Calu3 (cell line): ENCODE measurements around the gene GPR32. TPM values are rescaled to one million over a fixed set of nuclear protein-coding genes. Genes with fewer than 3 reads are reported as not detected.
"Not testable (repeated sequence)": the region's sequence is repeated elsewhere in the genome, so short reads cannot be mapped to it uniquely, and the experiment has no call there.

Source experiments
- BruUV-seq: library from RNA; stranded (reverse); fragments of 400-500 nt; replicated peaks from 2 replicates; lab custom pipeline; 2021; lab: Mats Ljungman, UMichigan
- CTCF ChIA-PET: fragments of 300-600 bp; sonication (Branson Sonifier 250); formaldehyde crosslinking; loops from one replicate; lab custom pipeline; 2022; ENCODE audit warnings: antibody characterized with exemption; lab: Charles Lee
- DNase-seq: peaks from one replicate; pipeline ENCODE4 v3.0.0; 2022
- H3K27ac Mint-ChIP-seq: one replicate; pipeline ENCODE4 v1.8.0; 2022; ENCODE audit warnings: mixed read lengths; ENCODE audit not compliant: unreplicated experiment
- H3K27me3 Mint-ChIP-seq: one replicate; pipeline ENCODE4 v1.8.0; 2022; ENCODE audit warnings: mixed read lengths; ENCODE audit not compliant: unreplicated experiment
- H3K36me3 Mint-ChIP-seq: one replicate; pipeline ENCODE4 v1.8.0; 2022; ENCODE audit warnings: mild to moderate bottlenecking, moderate library complexity, mixed read lengths; ENCODE audit not compliant: insufficient read depth, unreplicated experiment
- H3K4me1 Mint-ChIP-seq: one replicate; pipeline ENCODE4 v1.8.0; 2022; ENCODE audit warnings: mild to moderate bottlenecking, low read depth, mixed read lengths; ENCODE audit not compliant: unreplicated experiment
- H3K4me3 Mint-ChIP-seq: one replicate; pipeline ENCODE4 v1.8.0; 2022; ENCODE audit warnings: mild to moderate bottlenecking, low read depth, moderate library complexity, mixed read lengths; ENCODE audit not compliant: unreplicated experiment
- H3K9me3 Mint-ChIP-seq: one replicate; pipeline ENCODE4 v1.8.0; 2022; ENCODE audit warnings: low read depth, mixed read lengths; ENCODE audit not compliant: unreplicated experiment
- CTCF ChIP-seq: fragments of 200-600 bp; IDR thresholded peaks from one replicate; pipeline ENCODE4 v1.8.0; 2022; ENCODE audit warnings: antibody characterized with exemption; ENCODE audit not compliant: unreplicated experiment
- intact Hi-C: fragments of 100-400 bp; cut with micrococcal nuclease; formaldehyde crosslinking; loops from one replicate; pipeline ENCODE4 v1.10.0; 2022; ENCODE audit not compliant: unreplicated experiment
- total RNA-seq: library from RNA; stranded (reverse); gene quantifications from 2 replicates; pipeline ENCODE4 v1.2.3, GENCODE V29; 2022

The GPR32 gene
- total RNA-seq, 1 experiment from 2014 or later = not detected

DNA sequence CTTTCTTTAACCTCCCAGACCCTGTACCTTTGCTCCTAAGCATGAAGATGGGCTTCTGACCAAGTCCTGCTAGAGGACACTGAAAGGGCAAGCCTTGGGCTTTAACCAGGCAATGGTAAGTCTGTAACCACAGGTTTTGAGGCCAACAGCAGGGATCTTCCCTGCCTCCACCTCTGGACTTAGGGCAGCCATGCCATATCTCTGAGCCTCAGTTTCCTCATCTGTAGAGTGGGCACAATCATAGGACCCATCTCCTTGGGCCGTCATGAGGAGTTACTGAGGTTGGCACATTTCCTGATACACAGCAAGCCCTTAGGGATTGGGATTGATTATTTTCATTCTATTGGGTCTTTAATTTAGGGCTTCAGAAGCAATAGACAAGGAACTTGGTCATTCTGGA lies 38.6 kb downstream of the GPR32 start:
- no TSS peak for BruUV-seq
- intact Hi-C loops = loop anchor here (10.0 kb wide), 1 partner anchor 206 kb away; the partner anchor contains the start of gene KLK10
- TF ChIP-seq CTCF = no peak
- H3K4me1 Mint-ChIP-seq = peaks cover 7% of the 10 kb centered on the region
- peaks cover 55% of the 10 kb centered on the region for H3K27me3 Mint-ChIP-seq
- peaks cover 4% of the 10 kb centered on the region for H3K9me3 Mint-ChIP-seq
- H3K4me3 Mint-ChIP-seq = no peak overlapping the region
- DNase-seq = no peak
- H3K36me3 Mint-ChIP-seq = peaks cover 16% of the 10 kb centered on the region
- no peak overlapping the region for H3K27ac Mint-ChIP-seq
- CTCF ChIA-PET = no interaction called here

GRCh38 chr19:50811622-50812238 lies 41.5 kb downstream of the GPR32 start:
- BruUV-seq, H3K4me1 Mint-ChIP-seq, H3K27ac Mint-ChIP-seq, DNase-seq, intact Hi-C loops, H3K4me3 Mint-ChIP-seq, H3K36me3 Mint-ChIP-seq, CTCF ChIA-PET, H3K9me3 Mint-ChIP-seq: not testable (repeated sequence)
- peaks cover 84% of the 10 kb centered on the region for H3K27me3 Mint-ChIP-seq

DNA sequence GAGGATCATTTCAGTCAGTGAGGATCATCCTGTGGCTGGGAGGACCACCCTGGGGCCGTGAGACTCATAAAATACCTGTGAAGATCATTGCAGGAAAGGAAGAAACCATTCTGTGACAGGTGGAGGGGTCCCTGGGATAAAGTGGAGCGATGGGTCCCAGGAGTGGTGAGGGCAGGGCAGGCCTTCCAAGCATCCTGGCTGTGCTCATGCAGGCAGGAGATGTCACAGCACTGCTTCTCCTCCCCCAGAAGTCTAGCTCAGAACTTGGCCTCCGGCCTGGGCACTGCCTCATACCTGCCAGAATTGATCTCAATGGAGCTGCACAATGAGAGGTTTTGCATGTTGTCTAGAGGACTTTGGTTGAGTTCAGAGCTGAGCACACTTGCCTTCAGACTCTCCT lies 42.2 kb downstream of the GPR32 start:
- BruUV-seq = no TSS peak
- H3K4me1 Mint-ChIP-seq = no peaks in the 10 kb centered on the region
- no peak for TF ChIP-seq CTCF
- intact Hi-C loops = no loop called here
- H3K27ac Mint-ChIP-seq = no peak overlapping the region
- CTCF ChIA-PET = no interaction called here
- peaks cover 88% of the 10 kb centered on the region for H3K27me3 Mint-ChIP-seq
- DNase-seq = no peak
- H3K36me3 Mint-ChIP-seq = no peaks in the 10 kb centered on the region
- H3K4me3 Mint-ChIP-seq = no peak overlapping the region
- peaks cover 4% of the 10 kb centered on the region for H3K9me3 Mint-ChIP-seq

GRCh38 chr19:50814883-50815282 lies 44.6 kb downstream of the GPR32 start:
- Mint-ChIP-seq H3K36me3 (no peaks in the 10 kb centered on the region), H3K4me1 (peaks cover under 1% of the 10 kb centered on the region), H3K27me3 (peaks cover 90% of the 10 kb centered on the region), H3K4me3 (no peak overlapping the region), H3K27ac (no peak overlapping the region), H3K9me3 (peaks cover 4% of the 10 kb centered on the region)
- no TSS peak for BruUV-seq
- no peak for TF ChIP-seq CTCF
- CTCF ChIA-PET = interaction anchor here (0.6 to 1.3 kb wide), 2 partner anchors 10 to 415 kb away, joined by 4 read pairs; no protein-coding TSS in a partner anchor
- no peak for DNase-seq
- intact Hi-C loops = no loop called here

- no TSS peak for BruUV-seq
- H3K27me3 Mint-ChIP-seq = peaks cover 90% of the 10 kb centered on the region
- no peak overlapping the region for H3K4me3 Mint-ChIP-seq
- CTCF ChIA-PET = interaction anchor here (1.3 kb wide), 1 partner anchor 9 kb away, joined by 4 read pairs; no protein-coding TSS in a partner anchor
- intact Hi-C loops = no loop called here
- no peak for TF ChIP-seq CTCF
- no peaks in the 10 kb centered on the region for H3K36me3 Mint-ChIP-seq
- DNase-seq = no peak
- H3K9me3 Mint-ChIP-seq = peaks cover 2% of the 10 kb centered on the region
- no peak overlapping the region for H3K27ac Mint-ChIP-seq
- peaks cover 7% of the 10 kb centered on the region for H3K4me1 Mint-ChIP-seq
These were observed 45.2 kb downstream of the GPR32 start for GRCh38 chr19:50815439-50815838.
